SHP77 treated with DMSO at 0.1 percent for 48 hours (cell line): Measurements from ENCODE around the gene ABCC3.
A peak's percentile ranks its signal among the peaks of the same experiment; 100 is the strongest.

Experiments used
- DNase-seq: peaks from one replicate; lab custom pipeline; 2025; lab: John Stamatoyannopoulos, UW

ABCC3 gene

DNA sequence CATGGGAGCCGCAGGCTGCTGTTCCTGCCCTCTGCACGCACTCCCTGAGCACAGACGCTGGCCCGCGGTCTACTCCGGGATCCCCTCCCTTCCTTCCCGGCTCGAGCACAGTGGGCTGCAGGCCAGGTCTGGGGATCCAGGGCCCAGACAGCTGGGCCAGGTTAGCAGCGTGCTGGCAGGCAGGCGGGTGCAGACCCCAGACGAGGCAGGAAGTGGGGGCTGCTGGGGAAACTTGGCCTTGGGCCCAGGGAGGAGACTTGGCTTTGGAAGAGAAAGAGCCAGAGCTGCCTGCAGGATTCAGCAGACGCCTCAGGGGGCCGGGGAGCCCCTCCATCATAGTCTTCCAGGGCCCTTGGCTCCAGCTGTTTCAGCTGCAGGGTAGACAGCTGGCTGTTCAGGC lies 30.2 kb upstream of the ABCC3 start:
- DNase-seq = no peak

DNA sequence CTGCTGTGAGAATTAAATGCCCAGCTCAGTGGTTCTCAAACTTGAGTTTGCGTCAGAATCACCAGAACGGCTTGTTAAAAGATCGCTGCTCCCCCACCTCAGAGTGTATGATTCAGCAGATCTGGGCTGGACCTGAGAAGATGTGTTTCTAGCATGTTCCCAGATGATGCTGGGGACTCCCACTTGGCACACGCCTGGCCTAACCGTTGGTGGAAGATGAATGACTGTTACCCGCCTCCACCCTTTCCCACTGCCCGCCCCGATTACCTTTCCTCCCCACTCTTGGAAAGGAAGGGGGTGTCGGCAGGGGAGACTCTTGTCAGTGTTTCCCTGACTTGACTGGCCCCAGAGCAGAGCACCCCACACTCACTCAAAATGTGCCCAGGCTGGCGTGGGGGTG lies 29.3 kb upstream of the ABCC3 start:
- DNase-seq = no peak

DNA sequence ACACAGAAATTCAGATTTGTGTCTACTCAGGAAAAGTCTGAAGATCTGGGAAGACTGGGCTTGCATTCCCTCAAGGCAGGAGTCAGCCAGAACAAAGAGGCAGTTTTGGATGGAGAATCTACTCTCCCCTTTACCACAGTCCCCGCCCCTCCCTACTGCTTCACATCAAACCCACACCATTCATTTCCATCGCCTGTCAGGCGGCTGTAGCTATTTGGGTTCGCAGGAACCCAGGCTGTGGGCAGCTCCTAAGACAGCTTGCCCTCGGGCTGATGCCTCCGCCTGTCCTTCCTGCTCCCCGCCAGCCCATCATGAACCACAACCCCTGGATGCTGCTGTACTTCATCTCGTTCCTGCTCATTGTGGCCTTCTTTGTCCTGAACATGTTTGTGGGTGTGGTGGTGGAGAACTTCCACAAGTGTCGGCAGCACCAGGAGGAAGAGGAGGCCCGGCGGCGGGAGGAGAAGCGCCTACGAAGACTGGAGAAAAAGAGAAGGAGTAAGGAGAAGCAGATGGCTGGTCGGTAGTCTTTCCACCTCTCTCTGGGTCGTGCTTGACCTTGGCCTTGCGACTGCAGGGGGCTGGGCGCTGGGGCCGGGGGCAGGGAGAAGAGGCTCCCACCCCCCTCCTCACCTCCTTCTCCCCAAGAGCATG lies 27.0 kb upstream of the ABCC3 start:
- DNase-seq = no peak

DNA sequence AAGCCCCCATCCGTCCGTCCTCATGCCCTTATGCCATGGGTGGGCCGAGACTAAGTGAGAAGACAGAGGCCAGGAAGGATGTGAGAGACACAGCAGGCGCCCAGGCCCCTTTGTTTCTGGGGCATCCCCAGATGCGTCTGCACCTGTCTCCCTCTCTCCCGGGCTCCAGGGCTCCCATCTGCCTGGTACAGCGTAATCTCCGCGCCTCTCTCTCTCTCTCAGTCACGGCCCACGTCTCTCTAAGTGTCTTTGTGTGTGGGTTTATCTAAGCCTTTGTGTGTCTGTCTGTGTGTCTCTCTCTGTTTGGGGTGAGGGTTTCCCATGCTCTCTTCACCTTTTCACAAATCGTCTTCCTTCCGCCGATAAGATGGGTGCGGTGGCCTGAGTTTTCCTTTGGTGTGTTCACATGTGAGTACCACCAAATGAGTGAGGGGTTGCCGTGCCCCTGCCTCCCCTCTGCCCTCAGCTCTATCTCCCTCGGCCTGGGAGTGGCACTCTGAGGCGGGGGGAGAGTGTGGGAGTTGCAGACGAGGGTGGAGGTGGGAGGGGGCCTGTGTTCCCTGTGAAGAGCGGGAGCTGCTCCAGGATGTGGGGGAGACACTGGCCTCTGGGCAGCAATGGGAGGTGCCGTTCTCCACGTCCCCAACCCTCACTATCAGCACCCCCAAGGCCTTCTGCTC lies 25.8 kb upstream of the ABCC3 start:
- DNase-seq = peak; percentile 41

DNA sequence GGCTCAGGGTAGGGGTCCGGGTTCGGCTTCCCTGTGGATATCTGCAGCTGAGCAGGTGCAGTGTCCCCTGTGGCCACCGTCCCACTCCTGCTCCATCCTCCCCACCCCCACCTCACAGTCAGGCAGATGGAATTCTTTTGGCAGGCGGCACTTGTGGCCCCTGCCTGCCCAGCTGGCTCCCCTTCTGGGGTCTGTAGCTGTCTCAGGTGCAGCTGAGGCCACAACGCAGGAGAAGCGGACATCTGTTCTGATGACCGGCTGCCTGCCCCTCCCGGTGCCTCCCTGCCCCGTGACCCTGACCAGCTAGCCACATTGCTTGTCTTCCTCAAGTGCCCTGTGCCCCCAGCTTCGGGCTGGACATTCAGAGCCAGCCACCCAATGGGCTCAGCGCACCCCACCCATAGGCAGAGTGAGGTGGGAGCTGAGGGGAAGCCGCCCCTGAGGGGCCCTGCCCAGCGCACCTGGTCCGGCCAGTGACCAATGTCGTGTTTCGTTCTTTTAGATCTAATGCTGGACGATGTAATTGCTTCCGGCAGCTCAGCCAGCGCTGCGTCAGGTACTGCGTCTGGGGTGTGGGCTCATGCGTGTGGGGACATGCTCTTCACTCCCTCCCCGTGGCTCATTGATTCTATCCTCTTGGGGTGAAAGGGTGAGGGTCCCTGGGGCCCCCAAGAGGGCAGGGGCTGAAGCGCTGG lies 25.2 kb upstream of the ABCC3 start:
- peak; percentile 8 for DNase-seq

DNA sequence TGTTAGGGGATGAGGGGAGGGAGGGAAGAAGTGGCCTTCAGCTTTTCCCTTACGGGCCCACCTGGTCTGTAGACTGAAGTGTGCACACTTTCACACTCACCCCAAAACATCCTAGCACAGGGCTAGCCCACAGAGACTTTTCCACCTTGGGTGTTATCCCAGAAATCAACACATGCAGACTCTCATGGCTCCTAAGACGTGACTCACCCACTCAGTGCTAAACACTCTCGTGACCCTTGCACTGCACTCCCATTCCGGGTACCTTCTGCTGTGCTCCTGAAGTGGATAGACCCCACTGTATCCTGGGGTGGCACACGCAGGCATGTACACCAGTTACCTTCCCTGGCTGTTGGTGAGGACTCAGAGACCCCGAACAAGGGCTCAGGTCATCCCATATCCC lies 23.0 kb upstream of the ABCC3 start:
- no peak for DNase-seq

DNA sequence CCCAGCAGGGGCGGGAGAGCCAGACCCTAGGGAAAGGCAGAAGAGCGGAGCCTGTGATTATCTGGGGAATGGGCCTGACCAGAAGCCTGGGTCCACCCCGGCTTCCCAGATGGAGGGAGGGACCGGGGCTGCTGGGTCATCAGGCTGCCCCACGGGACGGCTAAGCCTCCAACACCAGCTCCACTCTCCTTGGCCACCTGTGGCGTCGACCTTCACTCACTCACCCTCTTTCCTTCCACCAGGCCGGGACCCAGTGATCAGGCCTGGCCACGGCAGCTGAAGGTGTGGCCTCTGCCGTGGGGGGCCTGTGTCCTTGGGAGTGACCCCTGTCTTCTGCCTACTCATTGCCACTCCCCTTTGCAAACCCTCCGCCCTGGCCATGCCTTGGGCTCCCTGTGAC lies 22.4 kb upstream of the ABCC3 start:
- DNase-seq = no peak

DNA sequence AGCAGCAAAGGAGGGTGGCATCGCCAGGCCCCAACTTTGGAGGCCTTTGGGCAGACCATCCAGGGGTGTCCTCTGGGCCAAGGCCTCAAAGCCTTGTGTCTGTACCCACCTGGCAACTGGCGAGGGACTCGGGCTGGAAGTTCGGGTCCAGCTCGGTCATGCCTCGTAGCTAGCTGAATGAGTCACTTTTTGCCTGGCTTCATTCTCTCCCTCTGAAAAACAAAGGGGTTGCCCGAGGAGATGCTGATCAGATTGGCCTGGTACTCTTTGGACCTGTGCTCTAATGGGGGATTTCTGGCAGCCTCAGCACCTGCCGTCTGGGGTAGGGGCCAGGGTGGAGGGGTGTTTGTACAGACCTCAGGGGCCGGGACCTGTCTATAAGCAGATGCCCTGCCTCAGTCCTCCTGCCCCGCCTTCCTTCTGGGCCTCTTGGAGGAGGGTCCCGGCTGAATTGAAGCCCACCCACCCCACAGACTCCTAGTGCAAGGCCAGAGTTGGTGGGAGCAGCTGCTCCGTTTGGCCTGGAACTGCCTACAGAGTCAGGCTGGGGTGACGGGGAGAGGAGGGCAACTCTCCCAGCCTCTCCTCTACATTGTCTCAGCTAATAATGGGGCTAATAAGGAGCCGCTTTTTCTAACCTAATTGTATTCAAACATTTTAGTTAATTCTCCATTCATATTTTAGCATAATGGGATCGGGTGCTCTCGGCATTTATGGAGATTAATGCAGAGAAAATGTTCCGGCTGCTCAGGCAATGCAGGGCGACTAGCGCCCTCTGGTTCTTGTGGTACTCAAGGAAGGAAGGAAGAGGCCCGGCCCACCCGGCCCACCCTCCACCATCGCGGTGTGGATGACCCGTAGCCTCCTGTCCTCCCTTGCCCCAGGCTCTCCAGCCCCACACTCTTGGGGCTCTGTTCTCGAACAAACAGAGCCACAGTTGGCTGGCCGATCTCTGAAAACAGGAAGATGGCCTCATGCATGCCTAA lies 21.4 kb upstream of the ABCC3 start:
- no peak for DNase-seq

DNA sequence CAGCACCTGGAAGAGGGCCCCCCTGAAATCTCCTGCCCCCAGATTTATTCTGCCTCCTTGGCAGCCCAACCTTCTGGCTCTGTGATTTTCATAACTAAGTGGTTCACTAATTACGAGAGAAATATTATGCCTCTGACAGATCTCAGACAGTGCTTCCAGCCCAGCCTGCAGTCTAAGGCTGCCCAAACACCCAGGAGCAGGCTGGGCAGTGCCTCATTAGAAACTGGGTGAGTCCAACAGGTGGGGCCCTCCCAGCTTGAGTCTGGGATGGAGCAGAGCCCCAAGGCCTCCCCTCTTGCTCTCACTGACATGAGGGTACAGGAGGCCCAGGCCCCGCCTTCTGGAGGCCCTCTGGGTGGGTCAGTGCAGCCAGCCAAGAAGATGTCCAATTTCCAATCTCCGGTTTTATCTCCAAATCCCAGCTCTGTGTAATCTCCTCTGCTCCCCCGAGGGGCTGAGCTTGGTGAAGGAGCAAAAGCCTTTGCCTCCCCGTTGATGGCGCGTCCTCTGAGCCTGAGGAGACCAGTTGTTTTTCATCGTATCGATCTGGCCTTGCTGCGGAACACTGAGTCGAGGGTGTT lies 20.1 kb upstream of the ABCC3 start:
- no peak for DNase-seq

DNA sequence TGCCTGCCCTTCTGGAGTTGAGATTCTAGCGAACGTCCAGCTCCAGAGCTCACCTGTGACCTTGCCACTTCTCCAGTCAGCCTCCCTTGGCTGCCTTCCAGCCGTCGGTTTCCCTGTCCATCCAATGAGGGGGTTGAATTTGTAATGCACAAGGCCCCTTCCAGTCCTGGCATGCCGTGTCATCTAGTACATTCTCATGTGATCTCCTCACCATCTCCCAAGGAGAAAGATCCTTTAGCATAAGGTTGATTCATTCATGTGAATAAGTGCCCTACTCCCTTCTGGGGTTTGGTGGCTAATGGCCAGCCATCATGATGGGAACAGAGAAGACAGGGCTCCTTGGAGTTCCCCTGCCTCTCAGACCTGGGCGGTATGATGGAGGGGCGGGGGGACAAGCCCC lies 18.9 kb upstream of the ABCC3 start:
- DNase-seq = no peak

DNA sequence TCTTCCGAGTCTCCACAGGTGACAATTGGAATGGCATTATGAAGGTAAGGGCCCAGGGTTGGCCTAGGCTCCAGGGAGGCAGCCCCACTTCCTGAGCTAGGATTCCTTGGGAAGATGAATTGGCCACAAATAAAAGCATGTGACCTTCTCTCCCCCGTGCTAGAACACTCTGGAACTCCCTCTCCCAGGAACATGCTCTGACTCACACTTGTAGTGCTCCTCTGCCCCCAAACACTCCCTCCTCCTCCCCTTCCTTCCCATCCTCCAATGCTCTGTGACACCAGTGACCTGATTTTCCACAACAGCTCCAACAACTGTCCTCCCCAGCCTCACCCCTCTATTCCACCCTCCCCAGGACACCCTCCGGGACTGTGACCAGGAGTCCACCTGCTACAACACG lies 16.4 kb upstream of the ABCC3 start:
- DNase-seq = no peak

DNA sequence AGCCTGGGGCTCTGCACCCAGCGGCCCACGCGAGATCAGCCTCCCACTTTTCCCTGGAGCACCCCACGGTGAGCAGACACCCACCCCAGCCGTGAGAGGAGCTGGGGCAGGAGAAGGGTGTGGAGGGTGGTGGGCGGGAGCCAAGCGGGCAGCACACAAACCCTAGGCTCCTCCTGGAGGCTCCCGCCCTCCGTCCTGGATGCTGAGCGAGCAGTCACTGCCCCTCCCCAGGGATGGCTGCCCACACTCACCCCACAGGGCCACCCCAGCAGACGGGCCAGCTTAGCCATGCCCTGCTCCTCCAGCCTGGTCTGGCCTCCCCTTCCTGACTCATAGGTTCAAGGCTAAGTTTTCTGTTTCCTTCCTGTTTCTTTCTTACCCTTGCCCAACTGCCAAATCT lies 15.7 kb upstream of the ABCC3 start:
- no peak for DNase-seq

DNA sequence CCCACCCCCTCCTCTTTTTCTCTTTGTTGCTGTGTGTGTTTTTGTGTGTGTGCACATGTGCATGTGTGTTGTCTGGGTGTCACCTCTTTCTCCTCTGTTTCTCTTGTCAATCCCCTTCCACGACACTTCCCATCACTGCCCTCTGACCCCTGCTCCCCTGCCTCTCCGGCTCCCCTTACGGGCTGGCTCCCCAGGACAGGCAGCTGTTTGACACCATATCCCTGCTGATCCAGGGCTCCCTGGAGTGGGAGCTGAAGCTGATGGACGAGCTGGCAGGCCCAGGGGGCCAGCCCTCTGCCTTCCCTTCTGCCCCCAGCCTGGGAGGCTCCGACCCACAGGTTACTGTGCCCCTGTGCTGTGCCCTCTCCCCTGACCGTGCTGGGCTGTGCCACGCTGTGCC lies 15.2 kb upstream of the ABCC3 start:
- DNase-seq = no peak

DNA sequence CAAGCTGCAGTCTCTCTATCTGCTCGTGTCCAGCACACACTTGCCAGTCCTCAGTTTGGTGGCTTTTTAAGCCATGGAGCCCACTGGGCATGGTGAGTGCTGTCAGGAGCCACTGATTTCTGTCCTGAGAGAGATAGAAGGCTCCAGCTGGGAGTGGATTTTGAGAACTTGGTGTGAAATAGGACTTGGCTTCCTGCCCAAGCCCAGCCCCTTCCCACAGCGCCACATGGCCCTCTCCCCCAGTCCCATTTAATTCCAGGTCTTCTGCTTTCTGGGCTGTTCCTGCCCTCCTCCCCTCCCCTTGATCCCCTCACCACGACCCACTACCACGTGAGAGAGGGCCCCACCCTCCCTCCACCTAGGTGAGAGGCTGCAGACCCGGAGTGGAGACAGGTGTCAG lies 14.4 kb upstream of the ABCC3 start:
- DNase-seq = no peak

DNA sequence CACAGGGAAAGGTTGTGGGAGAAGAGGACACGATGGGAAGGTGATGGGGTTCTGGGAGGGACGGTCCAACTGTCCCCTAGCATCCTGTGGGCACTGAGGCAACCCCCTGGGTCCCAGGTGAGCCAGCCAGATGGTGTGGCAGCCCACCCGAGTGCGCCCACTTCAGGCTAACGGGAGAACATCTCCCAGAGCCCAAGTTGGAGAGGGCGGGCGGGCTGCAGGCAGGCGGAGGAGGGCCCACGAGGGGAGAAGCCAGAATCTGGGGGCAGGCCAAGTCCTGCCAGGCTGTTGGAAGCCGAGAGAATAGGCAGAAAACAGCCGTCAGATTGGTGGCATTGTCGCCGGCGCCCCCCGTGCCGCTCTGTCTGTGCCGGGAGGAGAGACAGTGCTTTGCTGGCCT lies 13.8 kb upstream of the ABCC3 start:
- DNase-seq = no peak

DNA sequence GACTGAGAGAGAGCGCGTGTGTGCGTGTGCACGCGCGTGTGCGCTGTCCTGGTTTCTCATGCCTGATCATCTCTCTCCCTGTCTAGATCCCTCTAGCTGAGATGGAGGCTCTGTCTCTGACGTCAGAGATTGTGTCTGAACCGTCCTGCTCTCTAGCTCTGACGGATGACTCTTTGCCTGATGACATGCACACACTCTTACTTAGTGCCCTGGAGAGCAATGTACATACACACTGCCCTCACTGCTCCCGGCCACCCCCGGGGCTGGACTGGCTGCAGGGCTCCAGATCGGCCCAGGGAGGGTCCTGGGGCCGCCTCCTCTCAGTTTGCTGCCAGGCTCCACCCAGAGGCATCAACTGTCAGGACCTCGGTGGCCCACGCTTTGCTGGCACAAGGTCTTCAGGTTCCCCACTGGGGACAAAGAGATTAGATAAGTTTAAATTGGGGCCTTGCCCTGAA lies 13.1 kb upstream of the ABCC3 start:
- peak; percentile 90 for DNase-seq

DNA sequence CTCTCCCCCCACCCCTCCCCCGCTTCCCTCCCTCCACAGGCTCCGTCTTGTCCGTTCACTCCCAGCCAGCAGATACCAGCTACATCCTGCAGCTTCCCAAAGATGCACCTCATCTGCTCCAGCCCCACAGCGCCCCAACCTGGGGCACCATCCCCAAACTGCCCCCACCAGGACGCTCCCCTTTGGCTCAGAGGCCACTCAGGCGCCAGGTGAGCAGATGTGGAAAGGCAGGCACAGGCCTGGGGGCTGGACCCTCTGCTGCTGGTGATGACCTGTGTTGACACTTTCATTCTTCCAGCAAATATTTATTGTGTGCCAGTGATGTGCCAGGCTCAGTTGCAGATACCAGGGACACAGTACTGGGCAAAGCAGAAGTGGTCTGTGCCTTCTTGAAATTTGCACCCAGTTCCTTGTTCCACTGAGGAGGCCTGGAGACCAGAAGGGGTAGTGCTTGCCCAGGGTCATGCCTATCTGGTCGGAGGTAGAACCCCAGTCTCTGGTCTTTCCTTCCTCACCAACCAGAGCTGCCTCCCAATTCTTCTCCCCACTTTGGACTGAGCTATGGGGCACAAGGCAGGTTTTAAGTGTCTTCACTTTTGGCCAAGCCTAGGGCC lies 10.3 kb upstream of the ABCC3 start:
- DNase-seq = no peak

DNA sequence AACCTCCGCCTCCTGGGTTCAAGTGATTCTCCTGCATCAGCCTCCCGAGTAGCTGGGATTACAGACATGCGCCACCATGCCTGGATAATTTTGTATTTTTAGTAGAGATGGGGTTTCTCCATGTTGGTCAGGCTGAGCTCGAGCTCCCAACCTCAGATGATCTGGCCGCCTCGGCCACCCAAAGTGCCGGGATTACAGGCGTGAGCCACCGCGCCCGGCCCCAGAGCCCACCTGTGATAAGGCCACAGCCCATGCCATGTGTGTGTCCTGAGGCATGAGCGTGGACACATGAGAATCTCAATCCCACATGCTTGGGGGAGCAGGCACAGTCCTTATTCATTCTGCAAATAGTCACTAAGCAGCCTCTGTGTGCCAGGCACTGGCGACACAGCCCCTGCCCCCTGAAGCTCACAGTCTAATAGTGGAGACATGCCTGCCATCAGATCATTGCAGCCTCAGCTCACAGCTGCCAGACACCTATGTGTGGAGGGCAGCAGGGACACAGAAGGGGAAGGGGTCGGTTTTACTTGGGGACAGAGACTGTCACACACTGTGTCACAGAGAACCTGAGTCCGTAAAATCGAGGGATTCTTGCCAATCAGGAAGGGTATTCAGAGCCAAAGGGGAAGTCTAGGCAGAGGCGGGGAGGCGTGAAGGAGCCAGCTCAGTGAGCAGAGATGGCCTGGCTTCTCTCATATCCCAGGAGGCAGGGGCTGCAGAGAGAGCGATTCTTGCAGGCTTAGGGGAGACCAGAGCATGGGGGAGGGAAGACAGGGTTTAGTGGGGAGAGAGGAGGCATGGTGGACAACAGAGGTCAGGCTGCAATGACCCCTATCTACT lies 9.4 kb upstream of the ABCC3 start:
- no peak for DNase-seq

DNA sequence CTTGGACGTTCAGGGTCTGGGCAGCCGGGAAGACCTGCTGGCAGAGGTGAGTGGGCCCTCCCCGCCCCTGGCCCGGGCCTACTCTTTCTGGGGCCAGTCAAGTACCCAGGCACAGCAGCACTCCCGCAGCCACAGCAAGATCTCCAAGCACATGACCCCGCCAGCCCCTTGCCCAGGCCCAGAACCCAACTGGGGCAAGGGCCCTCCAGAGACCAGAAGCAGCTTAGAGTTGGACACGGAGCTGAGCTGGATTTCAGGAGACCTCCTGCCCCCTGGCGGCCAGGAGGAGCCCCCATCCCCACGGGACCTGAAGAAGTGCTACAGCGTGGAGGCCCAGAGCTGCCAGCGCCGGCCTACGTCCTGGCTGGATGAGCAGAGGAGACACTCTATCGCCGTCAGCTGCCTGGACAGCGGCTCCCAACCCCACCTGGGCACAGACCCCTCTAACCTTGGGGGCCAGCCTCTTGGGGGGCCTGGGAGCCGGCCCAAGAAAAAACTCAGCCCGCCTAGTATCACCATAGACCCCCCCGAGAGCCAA lies 8.6 kb upstream of the ABCC3 start:
- DNase-seq = peak; percentile 36
